Activated T-helper 1 cell treated with anti-CD3 and anti-CD28 coated beads, Interleukin-12 subunit alpha, Interleukin-12 subunit beta, Interleukin-2, Interleukin-4 antibody, amounts not matched to agents 30 ng/mL and 10 ng/mL and 1 ng/mL, durations not matched to agents 14 hours and 24 hours and 36 hours (primary cell): ENCODE data around the gene ACP4. TPM values are rescaled to one million over a fixed set of nuclear protein-coding genes. Genes with fewer than 3 reads are reported as not detected.
"Not testable (repeated sequence)": the region's sequence is repeated elsewhere in the genome, so short reads cannot be mapped to it uniquely, and the experiment has no call there.

ENCODE experiments used
- DNase-seq: peaks from one replicate; pipeline ENCODE4 v3.0.0; 2021; ENCODE audit warnings: low spot score
- H3K27ac Mint-ChIP-seq: one replicate; pipeline ENCODE4 v1.8.0; 2021; ENCODE audit warnings: mild to moderate bottlenecking, mixed read lengths
- H3K27me3 Mint-ChIP-seq: one replicate; pipeline ENCODE4 v1.8.0; 2022; ENCODE audit warnings: mild to moderate bottlenecking, moderate library complexity, mixed read lengths; ENCODE audit not compliant: insufficient read depth
- H3K36me3 Mint-ChIP-seq: one replicate; pipeline ENCODE4 v1.8.0; 2021; ENCODE audit warnings: low read depth, mixed read lengths
- H3K4me1 Mint-ChIP-seq: one replicate; pipeline ENCODE4 v1.8.0; 2021; ENCODE audit warnings: low read depth, mixed read lengths
- H3K4me3 Mint-ChIP-seq: one replicate; pipeline ENCODE4 v1.8.0; 2021; ENCODE audit warnings: mild to moderate bottlenecking, moderate library complexity, mixed read lengths
- H3K9me3 Mint-ChIP-seq: one replicate; pipeline ENCODE4 v1.8.0; 2021; ENCODE audit warnings: mixed read lengths
- intact Hi-C: fragments of 100-400 bp; cut with micrococcal nuclease; formaldehyde crosslinking; loops from one replicate; pipeline ENCODE4 v1.15.1; 2024
- total RNA-seq: library from RNA; stranded (reverse); gene quantifications from 2 replicates; pipeline ENCODE4 v1.2.3, GENCODE V29; 2022

Gene ACP4
- total RNA-seq, 1 donor from 2014 or later, result not detected

DNA sequence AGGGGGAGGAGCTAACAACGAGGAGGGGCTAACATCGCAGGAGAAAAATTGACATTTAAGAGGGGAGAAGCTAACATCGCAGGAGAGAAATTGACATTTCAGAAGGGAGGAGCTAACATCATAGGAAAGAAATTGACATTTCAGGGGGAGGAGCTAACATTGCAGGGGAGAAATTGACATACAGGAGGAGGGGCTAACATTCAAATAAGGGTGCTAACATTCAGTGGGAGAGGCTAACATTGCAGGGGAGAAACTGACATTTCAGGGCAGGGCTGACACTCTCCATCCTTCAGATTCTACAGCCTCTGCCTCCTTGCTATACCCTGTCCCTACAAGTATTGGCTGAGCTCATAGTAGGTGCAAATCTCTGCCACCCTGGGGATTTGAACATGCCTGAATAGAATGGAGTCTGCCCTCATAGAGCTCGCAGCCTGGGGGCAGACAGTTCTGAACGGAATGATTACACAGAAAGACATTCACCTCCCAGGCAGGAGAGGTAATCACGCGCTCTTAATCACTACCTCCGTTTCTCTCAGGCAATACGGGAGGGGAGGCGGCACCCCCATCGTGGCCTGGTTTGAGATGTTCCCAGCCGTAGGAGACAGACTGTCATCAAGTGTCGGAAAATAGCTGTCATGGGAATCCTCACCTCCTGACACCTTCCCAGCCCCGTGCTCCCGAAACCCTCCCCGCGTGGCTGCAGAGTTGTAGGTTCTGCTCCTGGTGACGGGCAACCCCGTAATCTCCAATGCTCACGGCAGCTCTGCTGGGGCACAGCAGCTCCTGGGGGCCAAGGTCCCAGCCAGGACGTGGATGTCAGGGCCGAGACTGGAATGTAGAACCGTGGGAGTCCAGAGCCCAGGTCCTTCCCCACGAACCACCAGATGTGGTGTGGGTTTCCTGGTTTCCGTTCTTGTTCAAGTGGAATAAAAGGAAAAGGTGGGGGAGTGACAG lies 10.4 kb upstream of the ACP4 start:
- H3K27ac Mint-ChIP-seq, result no peak overlapping the region
- peaks cover 3% of the 10 kb centered on the region for H3K36me3 Mint-ChIP-seq
- no peak for DNase-seq
- no peak overlapping the region for H3K4me3 Mint-ChIP-seq
- intact Hi-C loops, result no loop called here
- H3K27me3 Mint-ChIP-seq, result peaks cover 50% of the 10 kb centered on the region
- H3K9me3 Mint-ChIP-seq, result no peaks in the 10 kb centered on the region
- H3K4me1 Mint-ChIP-seq, result peaks cover 23% of the 10 kb centered on the region

DNA sequence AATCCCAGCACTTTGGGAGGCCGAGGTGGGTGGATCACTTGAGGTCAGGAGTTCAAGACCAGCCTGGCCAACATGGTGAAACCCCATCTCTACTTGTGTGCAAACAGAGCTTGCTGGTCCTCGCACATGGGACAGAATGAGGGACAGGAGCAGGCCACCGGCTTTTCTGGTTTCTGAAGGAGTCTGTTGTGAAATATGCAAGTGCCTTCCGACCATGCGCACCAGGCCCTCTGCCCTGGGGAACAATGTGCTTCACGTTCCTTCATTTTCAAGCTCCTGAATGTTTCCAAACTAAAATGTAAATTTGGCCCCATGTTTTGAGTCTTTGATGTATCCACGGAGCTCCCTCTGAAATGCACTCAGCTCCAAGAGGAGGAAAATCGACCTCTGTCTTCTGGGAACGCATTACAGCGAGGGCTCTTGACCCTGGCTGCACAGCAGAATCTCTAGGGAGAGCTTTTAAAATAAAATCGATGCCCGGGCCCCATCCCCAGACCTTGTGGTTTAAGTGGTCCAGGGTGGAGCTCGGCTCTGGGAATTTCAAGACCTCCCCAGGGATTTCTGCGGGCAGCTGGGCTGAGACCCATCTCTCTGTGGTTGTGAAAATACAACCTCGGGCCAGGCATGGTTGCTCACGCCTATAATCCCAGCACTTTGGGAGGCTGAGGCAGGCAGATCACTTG lies 9.3 kb upstream of the ACP4 start:
- DNase-seq, result no peak
- Mint-ChIP-seq H3K4me1 (peaks cover 23% of the 10 kb centered on the region), H3K27ac (no peak overlapping the region), H3K36me3 (peaks cover 3% of the 10 kb centered on the region), H3K9me3 (no peaks in the 10 kb centered on the region), H3K4me3 (no peak overlapping the region), H3K27me3 (peaks cover 50% of the 10 kb centered on the region)
- intact Hi-C loops, result no loop called here

DNA sequence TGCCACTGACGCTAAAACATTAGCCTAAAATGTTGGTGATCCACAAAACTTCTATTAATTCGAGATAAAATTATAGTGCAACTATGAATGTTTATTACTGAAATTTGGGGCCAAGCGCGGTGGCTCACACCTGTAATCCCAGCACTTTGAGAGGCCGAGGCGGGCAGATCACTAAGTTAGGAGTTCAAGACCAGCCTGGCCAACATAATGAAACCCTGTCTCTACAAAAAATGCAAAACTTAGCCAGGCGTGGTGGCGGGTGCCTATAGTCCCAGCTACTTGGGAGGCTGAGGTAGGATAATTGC lies 6.4 kb upstream of the ACP4 start:
- not testable (repeated sequence) for H3K4me3 Mint-ChIP-seq, H3K9me3 Mint-ChIP-seq, DNase-seq, H3K27ac Mint-ChIP-seq, H3K36me3 Mint-ChIP-seq
- intact Hi-C loops, result loop anchor here (1.0 to 2.0 kb wide), 7 partner anchors 59 to 427 kb away; no protein-coding TSS in a partner anchor
- peaks cover 28% of the 10 kb centered on the region for H3K27me3 Mint-ChIP-seq
- peaks cover 13% of the 10 kb centered on the region for H3K4me1 Mint-ChIP-seq

DNA sequence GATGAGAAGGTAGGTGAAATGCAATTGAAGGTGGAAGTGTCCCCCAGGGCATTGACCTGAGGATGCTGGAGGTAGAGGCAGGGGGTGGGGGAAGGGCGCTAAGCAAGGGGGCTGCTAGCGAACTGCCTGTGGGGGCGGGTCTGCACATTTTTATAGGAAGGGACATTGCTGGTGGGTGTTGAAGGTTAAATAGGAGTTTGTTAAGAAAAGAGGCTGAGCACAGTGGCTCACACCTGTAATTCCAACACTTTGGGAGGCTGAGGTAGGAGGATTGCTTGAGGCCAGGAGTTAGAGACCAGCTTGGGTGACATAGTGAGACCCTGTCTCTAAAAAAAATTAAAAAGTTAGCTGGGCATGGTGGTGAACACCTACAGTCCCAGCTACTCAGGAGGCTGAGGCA lies 5.5 kb upstream of the ACP4 start:
- Mint-ChIP-seq H3K9me3 (no peaks in the 10 kb centered on the region), H3K27me3 (peaks cover 19% of the 10 kb centered on the region), H3K27ac (no peak overlapping the region), H3K4me3 (no peak overlapping the region), H3K36me3 (no peaks in the 10 kb centered on the region), H3K4me1 (peaks cover 7% of the 10 kb centered on the region)
- no peak for DNase-seq
- intact Hi-C loops, result no loop called here

DNA sequence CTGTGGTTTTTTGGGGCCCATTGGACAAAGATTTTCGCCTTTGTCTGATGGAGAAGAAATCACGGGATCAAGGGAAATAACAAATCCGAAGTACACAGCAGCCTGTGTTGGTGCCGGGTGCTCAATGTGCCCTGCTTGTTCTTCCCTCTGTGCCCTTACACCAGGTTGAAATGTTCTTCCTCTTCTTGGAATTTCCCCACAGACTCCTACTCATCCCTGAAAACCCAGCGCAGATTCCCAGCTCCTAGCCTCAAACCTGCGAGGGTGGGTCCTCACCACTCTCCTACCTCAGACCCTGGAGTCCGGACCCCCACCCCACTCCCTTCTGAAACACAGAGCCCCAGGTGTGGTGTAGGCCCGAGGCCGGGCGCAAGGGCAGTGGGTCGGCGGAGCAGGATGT lies 4.9 kb upstream of the ACP4 start:
- no peak for DNase-seq
- Mint-ChIP-seq H3K4me3 (no peak overlapping the region), H3K27me3 (peaks cover 13% of the 10 kb centered on the region), H3K36me3 (no peaks in the 10 kb centered on the region), H3K9me3 (no peaks in the 10 kb centered on the region), H3K4me1 (peaks cover 7% of the 10 kb centered on the region), H3K27ac (no peak overlapping the region)
- intact Hi-C loops, result no loop called here

DNA sequence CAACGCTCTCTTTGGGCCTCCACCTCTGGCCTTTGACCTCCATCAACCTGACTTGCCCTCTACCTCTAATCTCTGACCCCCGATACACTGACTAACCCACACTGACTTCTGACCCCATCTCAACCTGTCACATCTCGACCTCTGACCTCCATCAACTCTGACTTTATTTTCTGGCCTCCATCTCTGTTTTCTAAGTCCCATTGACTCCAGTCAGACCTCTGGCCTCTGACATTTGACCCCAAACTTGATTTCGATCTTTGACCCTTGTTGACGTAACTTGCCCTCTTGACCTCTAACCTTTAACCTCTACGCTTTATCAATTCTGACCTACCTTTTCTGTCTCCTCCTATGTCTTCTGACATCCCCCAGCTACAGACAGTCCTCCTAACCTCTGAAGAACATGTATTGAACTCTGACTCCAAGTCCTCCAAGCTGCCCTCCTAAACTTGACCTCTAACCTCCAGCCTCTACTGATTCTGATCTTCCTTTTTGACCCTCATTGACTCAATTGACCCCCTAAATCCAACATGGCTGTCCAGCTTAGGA lies 780 bp downstream of the ACP4 start:
- no peaks in the 10 kb centered on the region for H3K36me3 Mint-ChIP-seq
- no peaks in the 10 kb centered on the region for H3K9me3 Mint-ChIP-seq
- no peak overlapping the region for H3K27ac Mint-ChIP-seq
- intact Hi-C loops, result no loop called here
- no peaks in the 10 kb centered on the region for H3K4me1 Mint-ChIP-seq
- H3K4me3 Mint-ChIP-seq, result no peak overlapping the region
- DNase-seq, result no peak
- no peaks in the 10 kb centered on the region for H3K27me3 Mint-ChIP-seq

DNA sequence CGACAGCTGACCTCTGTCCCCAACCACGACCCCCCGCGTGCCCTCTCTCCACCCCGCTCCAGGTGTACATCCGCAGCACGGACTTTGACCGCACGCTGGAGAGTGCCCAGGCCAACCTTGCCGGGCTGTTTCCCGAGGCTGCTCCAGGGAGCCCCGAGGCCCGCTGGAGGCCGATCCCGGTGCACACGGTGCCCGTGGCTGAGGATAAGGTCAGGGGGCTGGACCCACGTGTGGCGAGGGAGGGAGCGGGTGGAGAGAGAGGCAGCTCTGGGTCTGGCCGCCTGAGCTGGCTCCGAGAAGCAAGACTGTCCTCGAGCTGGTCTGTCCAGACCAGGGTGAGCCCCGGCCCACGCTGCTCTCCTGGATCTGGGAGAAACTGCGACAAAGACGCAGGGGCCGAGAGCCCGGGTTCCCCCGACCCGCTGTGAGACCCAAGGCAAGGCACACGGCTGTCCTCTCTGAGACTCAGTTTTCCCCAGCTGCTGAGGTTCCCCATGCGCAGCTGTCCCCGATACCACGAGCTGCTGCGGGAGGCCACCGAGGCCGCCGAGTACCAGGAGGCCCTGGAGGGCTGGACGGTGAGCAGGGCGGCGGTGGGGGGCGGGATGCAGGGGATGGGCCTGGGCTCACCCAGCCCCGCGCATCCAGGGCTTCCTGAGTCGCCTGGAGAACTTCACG lies 1.5 kb downstream of the ACP4 start:
- no peaks in the 10 kb centered on the region for H3K9me3 Mint-ChIP-seq
- H3K27me3 Mint-ChIP-seq, result no peaks in the 10 kb centered on the region
- H3K4me1 Mint-ChIP-seq, result no peaks in the 10 kb centered on the region
- no peak overlapping the region for H3K27ac Mint-ChIP-seq
- DNase-seq, result no peak
- H3K4me3 Mint-ChIP-seq, result no peak overlapping the region
- intact Hi-C loops, result no loop called here
- no peaks in the 10 kb centered on the region for H3K36me3 Mint-ChIP-seq

DNA sequence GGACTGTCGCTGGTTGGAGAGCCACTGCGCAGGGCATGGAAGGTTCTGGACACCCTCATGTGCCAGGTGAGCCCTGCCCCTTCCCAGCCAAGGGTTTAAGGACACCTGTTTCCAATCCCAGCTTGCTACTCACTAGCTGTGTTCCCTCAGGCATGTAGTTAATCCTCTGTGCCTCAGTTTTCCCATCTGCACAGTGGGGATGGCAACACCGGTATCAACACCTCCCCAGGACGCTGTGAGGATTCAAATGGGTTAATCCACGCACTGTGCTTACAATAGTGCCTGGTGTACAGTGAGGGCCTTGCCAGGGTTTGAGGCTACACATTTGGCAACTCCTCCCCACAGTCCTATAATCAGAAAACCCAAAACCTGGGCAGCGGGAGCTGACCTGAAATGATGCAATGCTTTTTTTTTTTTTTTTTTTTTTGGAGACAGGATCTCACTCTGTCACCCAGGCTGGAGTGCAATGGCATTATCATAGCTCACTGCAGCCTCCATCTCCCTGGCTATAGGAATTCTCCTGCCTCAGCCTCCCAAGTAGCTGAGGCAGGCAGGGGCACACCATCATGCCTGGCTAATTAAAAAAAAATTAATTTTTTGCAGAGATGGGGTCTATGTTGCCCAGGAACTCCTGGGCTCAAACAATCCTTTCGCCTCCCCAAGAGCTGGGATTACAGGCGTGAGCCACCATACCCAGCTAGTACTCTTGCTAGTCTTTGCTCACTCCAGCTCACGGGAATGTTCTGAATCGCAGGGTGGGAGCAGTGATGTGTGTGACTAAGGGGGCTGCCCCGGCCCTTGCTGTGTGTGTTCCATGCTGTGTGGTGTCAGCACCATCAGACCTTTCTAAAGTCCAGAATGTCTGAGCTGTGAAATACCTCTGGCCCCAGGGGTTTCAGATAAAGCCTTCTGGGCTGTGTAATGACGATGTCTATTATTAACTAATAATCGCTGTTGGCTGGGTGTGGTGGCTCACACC lies 2.3 kb downstream of the ACP4 start:
- Mint-ChIP-seq H3K36me3 (peaks cover 4% of the 10 kb centered on the region), H3K27ac (no peak overlapping the region), H3K9me3 (no peaks in the 10 kb centered on the region), H3K4me1 (no peaks in the 10 kb centered on the region), H3K4me3 (no peak overlapping the region), H3K27me3 (no peaks in the 10 kb centered on the region)
- intact Hi-C loops, result no loop called here
- no peak for DNase-seq

DNA sequence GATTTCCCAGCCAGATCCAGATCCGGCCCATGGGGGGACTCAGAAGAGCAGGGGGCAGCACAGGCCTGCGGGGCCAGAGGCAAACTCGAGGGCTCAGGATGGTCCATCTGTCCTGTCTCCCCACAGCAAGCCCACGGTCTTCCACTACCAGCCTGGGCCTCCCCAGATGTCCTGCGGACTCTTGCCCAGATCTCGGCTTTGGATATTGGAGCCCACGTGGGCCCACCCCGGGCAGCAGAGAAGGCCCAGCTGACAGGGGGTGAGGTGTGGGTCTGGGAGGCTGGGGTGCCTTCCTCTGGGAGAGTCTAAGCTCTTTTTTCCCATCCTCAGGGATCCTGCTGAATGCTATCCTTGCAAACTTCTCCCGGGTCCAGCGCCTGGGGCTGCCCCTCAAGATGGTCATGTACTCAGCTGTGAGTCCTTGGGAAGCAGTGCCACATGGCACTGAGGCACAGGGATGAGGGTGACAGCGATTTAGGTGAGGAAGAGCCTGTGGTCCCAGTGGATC lies 3.4 kb downstream of the ACP4 start:
- H3K4me1 Mint-ChIP-seq, result no peaks in the 10 kb centered on the region
- intact Hi-C loops, result no loop called here
- no peaks in the 10 kb centered on the region for H3K27me3 Mint-ChIP-seq
- H3K4me3 Mint-ChIP-seq, result no peak overlapping the region
- H3K9me3 Mint-ChIP-seq, result no peaks in the 10 kb centered on the region
- H3K36me3 Mint-ChIP-seq, result peaks cover 9% of the 10 kb centered on the region
- DNase-seq, result no peak
- no peak overlapping the region for H3K27ac Mint-ChIP-seq

DNA sequence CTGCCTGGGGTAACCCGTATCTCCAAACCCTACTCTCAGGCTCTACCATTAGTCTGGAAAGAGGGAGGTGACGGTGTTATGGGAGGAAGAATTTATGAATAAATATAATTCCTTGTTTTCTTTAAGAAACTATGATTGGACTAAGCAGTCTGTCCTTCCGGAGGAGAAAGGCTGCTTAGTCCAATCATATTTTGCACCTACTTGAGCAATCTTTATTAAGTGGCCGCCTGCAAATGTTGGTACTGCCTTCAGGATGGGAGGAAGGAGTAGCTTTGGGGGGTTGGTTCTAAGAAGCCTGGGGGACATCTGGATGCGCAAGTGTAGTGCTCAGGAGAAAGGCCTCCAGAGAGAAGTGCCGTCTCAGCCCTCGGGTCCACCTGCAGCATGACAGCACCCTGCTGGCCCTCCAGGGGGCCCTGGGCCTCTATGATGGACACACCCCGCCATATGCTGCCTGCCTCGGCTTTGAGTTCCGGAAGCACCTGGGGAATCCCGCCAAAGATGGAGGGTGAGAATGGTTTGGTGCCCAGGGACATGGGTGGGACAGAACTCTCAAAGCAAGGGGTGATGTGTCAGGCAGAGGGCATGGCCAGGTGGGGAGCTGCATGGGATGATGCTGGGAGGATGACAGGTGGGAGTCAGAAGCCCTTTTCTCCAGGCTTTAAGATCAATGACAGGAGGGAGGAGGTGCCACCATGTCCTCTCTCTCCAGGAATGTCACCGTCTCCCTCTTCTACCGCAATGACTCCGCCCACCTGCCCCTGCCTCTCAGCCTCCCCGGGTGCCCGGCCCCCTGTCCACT lies 4.1 kb downstream of the ACP4 start:
- Mint-ChIP-seq H3K4me3 (no peak overlapping the region), H3K27ac (peak overlapping the region; percentile 62)

DNA sequence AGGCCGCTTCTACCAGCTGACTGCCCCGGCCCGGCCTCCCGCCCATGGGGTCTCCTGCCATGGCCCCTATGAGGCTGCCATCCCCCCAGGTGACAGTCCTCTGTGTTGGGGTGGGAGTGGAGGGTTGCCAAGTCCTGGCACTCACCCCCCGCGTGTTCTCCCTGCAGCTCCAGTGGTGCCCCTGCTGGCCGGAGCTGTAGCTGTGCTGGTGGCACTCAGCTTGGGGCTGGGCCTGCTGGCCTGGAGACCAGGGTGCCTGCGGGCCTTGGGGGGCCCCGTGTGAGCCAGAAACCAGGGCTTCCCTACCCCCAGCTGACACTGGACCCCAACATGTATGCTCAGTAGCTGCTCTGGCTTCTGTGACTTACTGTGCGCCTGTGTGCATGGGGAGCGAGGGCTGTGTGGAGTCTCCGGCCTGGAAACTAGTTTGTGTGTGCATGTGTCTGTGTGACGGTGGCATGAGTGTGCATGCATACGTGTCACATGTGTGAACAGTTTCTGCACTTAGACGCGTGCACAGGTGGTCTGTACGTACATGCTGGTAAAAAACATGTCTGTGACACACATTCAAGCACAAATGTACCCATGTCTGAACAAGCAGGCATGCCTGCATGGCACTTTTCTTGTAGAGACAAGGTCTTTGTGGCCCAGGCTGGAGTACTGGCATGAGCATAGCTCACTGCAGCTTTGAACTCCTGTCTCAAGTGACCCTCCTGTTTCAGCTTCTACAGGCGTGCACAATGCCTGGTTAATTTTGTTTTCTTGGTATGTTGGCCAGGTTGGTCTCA lies 4.9 kb downstream of the ACP4 start:
- H3K9me3 Mint-ChIP-seq, result no peaks in the 10 kb centered on the region
- H3K27me3 Mint-ChIP-seq, result no peaks in the 10 kb centered on the region
- H3K27ac Mint-ChIP-seq, result no peak overlapping the region
- H3K4me1 Mint-ChIP-seq, result no peaks in the 10 kb centered on the region
- intact Hi-C loops, result no loop called here
- no peak overlapping the region for H3K4me3 Mint-ChIP-seq
- H3K36me3 Mint-ChIP-seq, result peaks cover 10% of the 10 kb centered on the region
- DNase-seq, result no peak

More for the DNA sequence above, 4.1 kb downstream of the ACP4 start:
- intact Hi-C loops, result no loop called here
- Mint-ChIP-seq H3K4me1 (no peaks in the 10 kb centered on the region), H3K36me3 (peaks cover 9% of the 10 kb centered on the region), H3K27me3 (no peaks in the 10 kb centered on the region), H3K9me3 (no peaks in the 10 kb centered on the region)
- no peak for DNase-seq
